ENCODE data around the gene PALLD.

- TF ChIP-seq CTCF (IDR thresholded peaks at IDR 0.05) = no peak
- no peak for TF ChIP-seq POLR2A (IDR thresholded peaks at IDR 0.05)
- no peak for TF ChIP-seq EP300 (IDR thresholded peaks at IDR 0.05)
Observed at GRCh38 chr4:168842186-168842585, 345.3 kb downstream of the PALLD start.

All from sigmoid colon (tissue), 4 donors.